Hypothalamus (tissue), 51 donors: ENCODE results near the gene MAD2L2.

Experiments used
- DNase-seq, 51 donors: peaks; one replicate each; lab custom pipeline; 2025; lab: John Stamatoyannopoulos, UW

The MAD2L2 gene

DNA sequence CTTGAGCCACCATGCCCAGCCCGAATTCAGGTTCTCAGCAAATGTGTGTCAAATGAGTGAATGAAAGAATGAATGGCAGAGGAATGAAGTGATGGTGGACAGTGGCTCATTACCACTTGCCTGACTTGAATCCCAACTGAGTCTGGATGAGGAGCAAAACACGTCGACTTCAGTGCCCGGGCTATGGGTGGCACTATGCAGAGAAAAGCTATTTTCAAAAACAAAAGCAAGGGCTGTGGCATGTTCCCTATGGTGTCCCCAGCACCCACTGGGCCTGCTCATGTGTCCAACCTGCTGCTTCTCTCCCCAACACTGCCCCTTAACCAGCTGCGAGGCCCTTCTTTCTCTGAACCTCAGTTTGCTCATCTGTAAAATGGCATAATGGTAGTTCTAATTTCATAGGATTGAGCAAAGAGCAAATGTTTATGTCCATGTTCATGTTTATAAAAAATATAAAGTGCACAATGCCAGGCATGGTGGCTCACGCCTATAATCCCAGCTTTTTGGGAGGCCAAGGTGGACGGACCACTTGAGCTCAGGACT lies 4.3 kb upstream of the MAD2L2 start:
- no peak for DNase-seq

DNA sequence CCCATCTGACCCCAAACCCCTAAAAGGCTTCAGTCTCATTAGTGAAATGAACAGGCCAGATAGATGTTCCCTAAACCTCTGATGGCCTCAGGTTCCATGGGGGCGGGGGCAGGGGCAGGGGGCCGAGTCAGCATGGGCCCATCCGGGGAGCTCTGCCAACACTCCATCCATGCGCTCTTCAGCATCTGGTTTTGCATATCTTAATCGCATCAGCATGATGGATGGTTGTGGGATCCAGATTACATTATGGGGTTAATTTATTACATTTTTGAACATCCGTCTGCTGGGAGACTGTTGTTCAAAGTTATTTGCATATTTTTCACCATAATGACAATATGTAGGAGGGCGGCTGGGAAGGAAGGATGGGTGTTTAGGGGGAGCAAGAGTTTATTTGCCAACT lies 3.1 kb upstream of the MAD2L2 start:
- no peak for DNase-seq

DNA sequence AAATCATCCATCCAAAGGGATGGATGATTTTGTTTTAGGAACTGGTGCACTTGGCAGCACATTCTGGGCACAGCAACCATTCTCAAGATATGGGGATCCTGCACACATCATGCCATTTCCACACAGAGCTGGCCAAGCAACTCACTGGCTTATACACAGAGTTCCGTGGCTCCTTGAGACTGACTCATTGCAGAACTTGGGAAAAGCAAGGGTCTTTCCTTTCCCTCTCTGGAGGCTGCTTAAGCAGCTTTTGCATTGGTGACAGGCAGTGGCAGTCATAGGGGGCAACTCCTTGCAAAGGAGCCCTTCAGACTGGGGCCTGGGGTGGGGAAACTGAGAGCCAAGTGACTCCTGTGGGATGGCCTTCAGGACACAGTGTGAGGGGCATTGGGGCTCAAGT lies 1.9 kb upstream of the MAD2L2 start:
- no peak for DNase-seq

DNA sequence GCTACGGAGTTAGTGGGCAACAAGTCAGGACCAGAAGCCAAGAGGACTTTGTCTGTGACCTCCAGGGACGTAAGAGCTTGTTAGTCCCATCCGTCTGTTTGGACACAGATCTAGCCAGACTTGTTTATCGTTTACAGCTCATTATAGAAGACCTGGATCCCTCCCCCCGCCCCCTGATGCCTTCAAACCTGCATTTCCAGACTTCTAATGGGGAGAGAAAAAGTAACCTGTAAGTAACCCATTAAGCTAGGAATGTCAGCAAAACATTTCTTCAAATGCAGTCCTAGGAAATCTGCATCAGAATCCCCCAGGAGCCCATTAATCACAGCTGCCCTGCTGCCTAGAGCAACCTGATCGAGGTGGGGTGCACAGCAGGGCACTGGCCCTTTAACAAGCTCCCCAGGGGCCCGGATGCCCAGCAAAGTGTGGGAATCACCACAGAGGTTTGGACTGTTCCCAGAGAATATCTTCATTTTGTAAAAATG lies 1.4 kb upstream of the MAD2L2 start:
- DNase-seq = no peak

DNA sequence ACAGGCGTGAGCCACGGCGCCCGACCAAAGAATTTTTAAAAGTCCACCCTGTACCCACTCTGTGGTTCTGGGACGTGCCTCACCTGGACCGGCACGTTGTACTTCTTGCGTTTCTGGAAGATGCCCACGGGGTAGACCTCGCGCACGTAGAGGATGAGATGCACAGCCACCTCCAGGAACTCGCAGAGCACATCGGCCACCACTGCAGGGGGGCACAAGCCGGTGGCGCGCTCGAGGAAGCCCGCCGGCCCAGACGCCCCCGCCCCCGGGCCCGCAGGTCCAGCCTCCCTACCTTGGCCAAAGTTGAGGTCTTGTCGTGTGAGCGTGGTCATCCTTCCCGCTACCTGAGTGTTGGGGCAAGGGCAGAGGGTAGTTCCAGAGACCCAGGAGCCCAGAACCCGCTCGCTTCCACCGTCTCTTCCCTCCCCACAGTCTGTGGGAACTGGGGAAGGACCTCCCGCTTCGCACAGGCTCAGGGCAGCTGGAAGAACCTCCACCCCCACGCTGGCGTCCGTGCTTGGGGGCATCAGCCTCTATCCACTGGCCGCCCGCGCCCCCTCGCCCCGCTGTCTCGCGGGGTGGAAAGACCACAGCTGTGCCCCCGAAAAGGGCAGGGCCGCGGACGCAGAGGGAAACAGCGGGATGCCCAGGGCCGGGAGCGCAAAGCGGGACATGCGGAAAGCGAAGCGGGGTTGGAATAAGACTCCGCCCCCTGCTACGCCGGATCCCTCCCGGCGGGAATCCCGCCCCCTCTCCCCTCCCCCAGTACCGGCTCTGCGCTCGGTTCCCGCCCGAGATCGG lies 478 bp downstream of the MAD2L2 start:
- DNase-seq = no peak

DNA sequence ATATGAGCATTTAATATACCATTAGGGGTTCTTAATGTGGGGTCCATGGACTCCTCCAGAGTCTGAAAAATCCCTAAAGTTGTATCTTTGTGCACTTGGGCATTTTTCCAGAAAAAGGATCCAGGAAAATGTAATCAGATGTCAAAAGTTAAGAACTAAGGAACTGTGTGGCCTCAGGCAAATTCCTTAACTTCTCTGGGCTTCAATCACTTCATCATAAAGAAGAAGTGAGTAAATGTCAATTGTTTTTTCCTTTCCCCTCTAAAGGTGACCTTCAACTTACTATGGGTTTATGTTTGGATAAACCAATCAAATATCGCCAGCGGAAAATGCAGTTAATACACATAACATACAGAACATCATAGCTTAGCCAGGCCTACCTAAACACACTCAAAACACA lies 2.5 kb downstream of the MAD2L2 start:
- DNase-seq = no peak

DNA sequence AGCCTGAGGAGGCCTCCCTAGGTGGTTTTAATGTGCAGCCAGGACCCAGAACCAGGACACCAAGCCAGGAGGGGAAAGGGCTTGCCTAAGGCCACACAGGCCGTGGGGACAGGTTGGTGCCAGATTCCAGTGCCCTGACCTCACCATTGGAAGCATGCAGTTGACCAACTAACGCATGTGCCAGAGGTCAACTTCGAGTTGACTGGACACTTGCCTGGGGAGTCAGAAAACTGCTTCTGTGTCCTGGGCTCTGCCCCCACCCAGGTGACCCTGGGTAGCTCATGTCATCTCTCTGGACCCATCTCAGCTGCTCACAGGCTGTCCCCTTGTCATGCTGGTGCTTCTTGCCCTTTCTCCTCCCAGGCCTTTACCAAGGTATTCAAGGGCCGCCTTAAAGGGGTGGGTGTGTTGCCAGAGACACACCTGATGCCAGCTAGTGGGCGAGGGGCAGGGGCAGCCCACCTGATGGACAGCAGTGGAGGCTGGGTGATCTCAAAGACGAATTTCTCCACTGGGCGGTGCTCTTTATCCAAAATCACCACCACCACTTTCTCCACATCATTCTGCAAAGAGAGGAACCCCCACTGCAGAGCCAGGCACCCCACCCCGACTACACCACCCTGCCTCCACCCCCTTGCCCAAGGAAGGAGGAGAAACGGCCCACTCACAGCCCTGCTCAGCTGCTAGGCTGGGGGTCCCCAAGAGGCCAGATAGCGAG lies 4.4 kb downstream of the MAD2L2 start:
- no peak for DNase-seq

DNA sequence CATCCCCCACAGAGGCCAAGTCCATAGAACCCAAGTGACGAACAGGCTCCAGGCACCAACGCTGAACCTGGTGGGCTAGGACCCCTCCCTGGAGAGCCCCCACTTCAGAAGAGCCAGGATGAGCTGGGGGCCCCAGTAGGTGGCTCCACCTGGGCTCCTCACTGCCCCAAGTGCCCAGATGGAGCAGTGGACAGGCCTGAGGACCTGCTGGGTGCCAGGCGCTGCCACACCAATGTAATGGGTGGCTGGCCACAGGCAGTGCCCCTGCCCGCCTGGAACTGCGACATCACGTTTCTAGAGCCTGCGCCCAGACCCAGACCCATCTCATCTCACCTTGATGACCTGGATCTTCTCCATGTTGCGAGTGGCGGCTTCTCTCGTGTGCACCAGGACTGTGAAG lies 5.6 kb downstream of the MAD2L2 start:
- DNase-seq = no peak

DNA sequence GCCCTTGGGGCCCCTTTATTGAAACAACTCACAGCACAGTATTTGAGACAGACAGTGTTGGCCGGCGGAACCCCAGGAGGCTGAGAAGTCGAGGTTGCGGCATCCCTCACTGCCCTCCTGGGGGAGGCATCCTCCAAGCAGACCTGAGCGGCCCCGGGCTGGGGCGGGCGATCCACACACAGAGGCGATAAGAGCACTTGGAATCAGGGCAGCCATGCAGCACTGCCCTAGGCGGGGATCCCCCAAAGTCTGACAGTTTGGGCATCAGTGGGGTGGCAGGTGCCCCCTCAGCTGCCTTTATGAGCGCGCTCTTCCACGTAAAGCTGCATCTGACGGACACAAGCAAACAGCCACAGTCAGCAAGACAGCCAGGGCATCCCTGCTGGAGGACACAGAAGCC lies 6.5 kb downstream of the MAD2L2 start:
- no peak for DNase-seq

DNA sequence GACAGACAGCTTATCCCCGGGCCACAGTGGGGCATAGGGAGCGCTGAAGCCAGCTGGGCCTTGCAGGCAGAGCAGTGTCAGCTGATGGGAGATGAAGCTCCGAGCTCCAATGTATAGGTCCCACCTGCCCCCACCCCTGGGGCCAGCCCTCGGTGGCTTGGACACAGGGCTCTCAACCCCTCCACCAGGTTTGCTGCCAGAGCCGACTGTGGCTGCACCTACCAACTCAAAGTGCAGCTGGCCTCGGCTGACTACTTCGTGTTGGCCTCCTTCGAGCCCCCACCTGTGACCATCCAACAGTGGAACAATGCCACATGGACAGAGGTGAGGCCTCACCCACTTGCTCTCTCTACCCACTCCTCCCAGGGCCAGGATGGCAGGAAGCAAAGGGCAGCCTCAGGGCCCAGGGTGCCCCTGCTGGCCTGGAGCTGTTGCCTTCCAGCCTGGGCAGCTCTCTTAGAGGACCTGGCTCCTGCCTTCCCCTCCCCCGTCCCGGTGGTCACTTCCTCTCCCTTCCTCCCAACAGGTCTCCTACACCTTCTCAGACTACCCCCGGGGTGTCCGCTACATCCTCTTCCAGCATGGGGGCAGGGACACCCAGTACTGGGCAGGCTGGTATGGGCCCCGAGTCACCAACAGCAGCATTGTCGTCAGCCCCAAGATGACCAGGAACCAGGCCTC lies 7.7 kb downstream of the MAD2L2 start:
- DNase-seq = no peak

DNA sequence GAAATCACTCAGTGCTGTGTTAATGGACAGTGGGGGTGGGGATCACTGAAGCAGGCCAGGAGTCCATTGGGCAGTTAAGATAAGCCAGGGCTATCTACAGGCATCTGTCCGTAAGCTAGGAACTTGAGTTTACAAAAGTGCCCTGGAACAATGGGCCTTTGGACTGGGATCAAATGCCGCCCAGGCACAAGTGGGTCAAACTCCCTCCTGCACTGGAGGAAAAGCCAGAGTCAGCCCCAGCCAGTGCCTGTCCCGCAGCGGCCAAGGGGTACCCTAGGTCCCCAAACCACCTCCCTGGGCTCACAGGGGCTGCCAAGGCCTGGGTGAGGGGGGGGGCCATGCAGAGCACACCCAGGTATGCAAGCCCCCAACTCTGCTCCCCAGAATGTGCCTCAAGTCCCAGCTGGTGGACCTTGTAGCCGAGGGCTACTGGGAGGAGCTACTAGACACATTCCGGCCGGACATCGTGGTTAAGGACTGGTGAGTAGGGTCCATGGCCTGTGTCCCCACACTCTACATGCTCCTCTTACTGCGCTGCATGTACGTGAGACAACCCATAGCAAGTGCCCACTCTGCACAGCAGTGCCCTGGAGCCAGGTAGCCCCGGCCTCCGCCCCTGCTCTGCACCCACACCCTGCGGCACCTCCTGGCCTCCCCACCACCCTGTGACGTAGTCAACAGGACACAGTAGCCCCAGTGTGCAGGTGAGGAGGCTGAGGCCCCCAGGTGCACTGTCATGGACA lies 9.2 kb downstream of the MAD2L2 start:
- no peak for DNase-seq

DNA sequence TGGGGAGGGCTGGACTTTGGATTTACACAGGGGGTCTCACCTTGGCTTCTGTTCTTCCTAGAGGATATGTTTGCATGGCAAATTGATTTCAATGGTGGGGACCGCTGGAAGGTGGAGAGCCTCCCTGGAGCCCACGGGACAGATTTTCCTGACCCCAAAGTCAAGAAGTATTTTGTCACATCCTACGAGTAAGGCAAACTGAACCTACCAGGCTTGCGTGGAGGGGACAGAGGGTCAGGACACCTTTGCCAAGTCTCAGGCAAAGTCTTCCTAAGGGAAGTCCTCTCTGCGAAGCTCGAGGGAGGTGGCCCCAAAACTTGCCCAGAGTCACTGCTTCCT lies 9.8 kb downstream of the MAD2L2 start:
- no peak for DNase-seq

DNA sequence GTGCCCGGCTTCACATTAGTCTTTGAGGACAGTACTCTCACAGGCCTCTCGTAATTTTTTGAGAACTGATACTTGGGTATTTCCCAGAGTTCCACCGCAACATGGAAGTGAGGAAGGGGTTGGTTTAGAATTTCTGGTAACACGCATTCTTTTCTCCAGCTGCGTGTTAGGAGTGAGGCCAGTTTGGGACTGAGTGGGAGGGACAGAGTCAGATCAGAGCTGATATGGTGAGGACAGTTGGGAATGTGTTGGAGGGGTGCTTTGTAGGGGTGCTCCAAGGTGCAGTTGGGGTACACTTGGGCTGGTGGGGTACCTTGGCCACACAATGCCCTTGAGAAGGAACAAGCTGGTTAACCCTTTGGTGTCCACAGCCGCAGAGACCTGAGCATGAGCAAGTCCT lies 10.2 kb downstream of the MAD2L2 start:
- DNase-seq = no peak

DNA sequence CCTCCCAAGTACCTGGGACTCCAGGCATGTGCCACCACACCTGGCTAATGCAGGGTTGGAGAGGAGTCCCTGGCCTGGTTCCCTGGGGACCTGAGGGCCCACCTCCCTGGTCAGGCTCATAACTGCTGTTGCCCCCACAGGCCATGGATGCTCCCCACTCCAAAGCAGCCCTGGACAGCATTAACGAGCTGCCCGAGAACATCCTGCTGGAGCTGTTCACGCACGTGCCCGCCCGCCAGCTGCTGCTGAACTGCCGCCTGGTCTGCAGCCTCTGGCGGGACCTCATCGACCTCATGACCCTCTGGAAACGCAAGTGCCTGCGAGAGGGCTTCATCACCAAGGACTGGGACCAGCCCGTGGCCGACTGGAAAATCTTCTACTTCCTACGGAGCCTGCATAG lies 12.4 kb downstream of the MAD2L2 start:
- no peak for DNase-seq

DNA sequence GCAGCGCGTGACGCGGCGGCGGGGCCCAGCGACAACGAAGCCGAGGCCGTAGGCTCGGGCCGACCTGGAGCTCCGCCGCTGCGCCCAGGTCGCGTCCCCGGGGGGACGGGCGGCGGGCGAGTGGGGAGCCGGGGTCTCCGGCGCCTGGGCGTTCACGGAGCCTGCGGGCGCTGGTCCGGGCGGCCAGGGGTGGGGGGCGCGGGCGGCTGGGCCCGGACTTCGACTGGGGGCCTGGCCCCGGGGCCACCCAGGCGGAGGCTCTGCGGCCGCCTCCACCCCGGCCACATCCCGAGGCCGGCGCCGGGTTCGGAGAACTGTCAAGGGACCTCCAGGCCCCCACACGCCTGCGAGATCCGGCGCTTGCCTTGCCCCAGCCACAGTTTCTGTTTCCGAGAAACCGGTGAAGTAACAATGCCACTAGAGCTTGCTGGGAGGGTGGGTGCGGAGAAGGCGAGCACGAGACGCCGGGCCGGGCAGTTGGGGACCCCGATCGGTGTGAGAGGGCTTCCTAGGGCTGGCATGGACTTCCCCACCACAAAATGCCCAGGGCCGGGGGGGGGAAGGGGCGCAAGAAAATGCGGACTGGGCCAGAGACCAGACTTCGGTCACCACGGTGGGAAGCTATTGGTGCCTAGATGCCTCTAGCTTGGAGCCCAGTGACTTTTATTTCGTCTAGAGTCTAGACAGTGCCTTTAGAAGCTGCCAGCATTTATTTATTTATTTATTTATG lies 16.4 kb downstream of the MAD2L2 start:
- DNase-seq = peak in 17 of 51 donors; percentile 13 to 43 (median 27)

DNA sequence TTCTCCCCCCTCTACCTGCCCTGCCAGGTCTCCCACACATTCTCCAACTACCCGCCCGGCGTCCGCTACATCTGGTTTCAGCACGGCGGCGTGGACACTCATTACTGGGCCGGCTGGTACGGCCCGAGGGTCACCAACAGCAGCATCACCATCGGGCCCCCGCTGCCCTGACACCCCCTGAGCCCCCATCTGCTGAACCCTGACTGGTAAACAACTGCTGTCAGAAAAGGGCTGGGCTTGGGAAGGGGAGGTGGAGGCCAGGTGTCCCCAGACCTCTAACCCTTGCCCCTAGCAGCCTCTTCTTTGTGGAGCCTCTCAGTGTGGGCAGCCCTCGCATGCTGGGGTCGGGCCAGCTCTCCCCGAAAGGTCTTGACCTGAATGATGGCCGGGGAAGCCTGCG lies 19.8 kb downstream of the MAD2L2 start:
- DNase-seq = no peak

DNA sequence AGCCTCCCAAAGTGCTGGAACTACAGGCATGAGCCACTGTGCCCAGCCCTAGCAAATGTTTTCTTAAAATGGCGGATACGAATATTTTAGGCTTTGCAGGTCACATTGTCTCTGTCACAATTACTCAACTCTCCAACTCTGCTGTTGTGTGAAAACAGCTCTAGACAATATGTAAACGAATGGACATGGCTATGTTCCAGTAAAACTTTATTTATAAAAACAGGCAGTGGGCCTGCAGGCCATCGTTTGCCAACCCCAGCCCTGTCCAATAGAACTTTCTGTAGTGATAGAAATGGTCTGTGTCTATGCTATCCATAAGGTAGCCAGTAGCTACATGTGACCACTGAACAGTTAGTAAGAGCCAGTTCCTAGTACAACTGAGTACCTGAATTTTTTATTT lies 21.2 kb downstream of the MAD2L2 start:
- no peak for DNase-seq

DNA sequence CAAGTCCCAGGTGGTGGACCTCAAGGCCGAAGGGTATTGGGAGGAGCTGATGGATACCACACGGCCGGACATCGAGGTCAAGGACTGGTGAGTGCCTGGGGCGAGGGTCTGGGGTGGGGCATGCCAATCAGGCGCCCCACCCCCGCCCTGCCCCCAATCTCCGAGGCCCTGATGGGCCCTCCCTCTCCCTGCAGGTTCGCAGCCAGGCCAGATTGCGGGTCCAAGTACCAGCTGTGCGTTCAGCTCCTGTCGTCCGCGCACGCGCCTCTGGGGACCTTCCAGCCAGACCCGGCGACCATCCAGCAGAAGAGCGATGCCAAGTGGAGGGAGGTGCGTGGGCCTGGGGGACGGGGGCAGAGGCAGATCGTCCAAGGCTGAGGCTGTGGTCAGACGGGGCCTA lies 22.4 kb downstream of the MAD2L2 start:
- DNase-seq = no peak

DNA sequence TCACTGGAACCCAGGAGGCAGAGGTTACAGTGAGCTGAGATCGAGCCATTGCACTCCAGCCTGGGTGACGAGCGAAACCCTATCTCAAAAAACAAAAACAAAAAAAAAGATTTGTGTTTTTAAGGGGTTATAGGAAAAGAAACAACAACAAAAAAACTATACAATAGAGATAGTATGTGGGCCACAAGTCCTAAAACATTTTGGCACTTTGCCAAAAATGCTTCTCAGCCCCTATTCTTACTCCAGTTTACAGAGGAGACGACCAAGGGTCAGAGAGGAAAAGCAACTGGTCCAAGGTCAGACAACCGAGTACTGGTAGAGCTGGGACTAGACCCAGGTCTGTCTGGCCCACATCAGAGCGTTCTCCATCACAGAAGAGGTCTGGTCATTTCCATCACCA lies 23.3 kb downstream of the MAD2L2 start:
- DNase-seq = no peak
